Nephron progenitor cell (in vitro differentiated cells): ENCODE results near the gene PAPPA2.

Experiments used
- DNase-seq: peaks from one replicate; pipeline ENCODE4 v3.0.0; 2021
- H3K27ac Mint-ChIP-seq: 2 replicates; pipeline ENCODE4 v1.8.0; 2021; ENCODE audit warnings: mild to moderate bottlenecking, moderate library complexity, mixed read lengths
- H3K27me3 Mint-ChIP-seq: 2 replicates; pipeline ENCODE4 v1.8.0; 2021; ENCODE audit warnings: mild to moderate bottlenecking, low read depth, mixed read lengths; ENCODE audit not compliant: poor library complexity
- H3K36me3 Mint-ChIP-seq: 2 replicates; pipeline ENCODE4 v1.8.0; 2021; ENCODE audit warnings: low read depth, mixed read lengths
- H3K4me1 Mint-ChIP-seq: 2 replicates; pipeline ENCODE4 v1.8.0; 2021; ENCODE audit warnings: mixed read lengths
- H3K4me3 Mint-ChIP-seq: 2 replicates; pipeline ENCODE4 v1.8.0; 2021; ENCODE audit warnings: mild to moderate bottlenecking, moderate library complexity, mixed read lengths
- H3K9me3 Mint-ChIP-seq: 2 replicates; pipeline ENCODE4 v1.8.0; 2021; ENCODE audit warnings: mild to moderate bottlenecking, moderate library complexity, mixed read lengths
- CTCF ChIP-seq: fragments of 200-600 bp; sonication (generic); IDR thresholded peaks from 2 replicates; pipeline ENCODE4 v1.5.0; 2021; ENCODE audit warnings: antibody characterized with exemption

The PAPPA2 gene

GRCh38 chr1:176566004-176566975 is 103.3 kb downstream of the PAPPA2 start:
- TF ChIP-seq CTCF = no peak
- peaks cover 14% of the 10 kb centered on the region for H3K27me3 Mint-ChIP-seq
- H3K36me3 Mint-ChIP-seq = no peaks in the 10 kb centered on the region
- peaks cover 8% of the 10 kb centered on the region for H3K9me3 Mint-ChIP-seq
- DNase-seq = no peak
- no peak overlapping the region for H3K27ac Mint-ChIP-seq
- no peak overlapping the region for H3K4me3 Mint-ChIP-seq
- H3K4me1 Mint-ChIP-seq = peaks cover 20% of the 10 kb centered on the region

GRCh38 chr1:176567190-176567794 is 104.3 kb downstream of the PAPPA2 start:
- H3K27ac Mint-ChIP-seq = no peak overlapping the region
- peaks cover 10% of the 10 kb centered on the region for H3K27me3 Mint-ChIP-seq
- H3K36me3 Mint-ChIP-seq = no peaks in the 10 kb centered on the region
- no peak overlapping the region for H3K4me3 Mint-ChIP-seq
- no peak for DNase-seq
- TF ChIP-seq CTCF = no peak
- H3K4me1 Mint-ChIP-seq = peaks cover 22% of the 10 kb centered on the region
- peaks cover 3% of the 10 kb centered on the region for H3K9me3 Mint-ChIP-seq

- H3K27me3 Mint-ChIP-seq = peaks cover 10% of the 10 kb centered on the region
- peaks cover 25% of the 10 kb centered on the region for H3K4me1 Mint-ChIP-seq
- no peak for TF ChIP-seq CTCF
- H3K36me3 Mint-ChIP-seq = no peaks in the 10 kb centered on the region
- H3K27ac Mint-ChIP-seq = no peak overlapping the region
- DNase-seq = no peak
- H3K4me3 Mint-ChIP-seq = no peak overlapping the region
- H3K9me3 Mint-ChIP-seq = no peaks in the 10 kb centered on the region
These were observed 105.2 kb downstream of the PAPPA2 start for GRCh38 chr1:176568185-176568584.

GRCh38 chr1:176574756-176575155 is 111.8 kb downstream of the PAPPA2 start:
- no peak for DNase-seq
- peaks cover 24% of the 10 kb centered on the region for H3K4me1 Mint-ChIP-seq
- H3K9me3 Mint-ChIP-seq = no peaks in the 10 kb centered on the region
- no peak overlapping the region for H3K4me3 Mint-ChIP-seq
- TF ChIP-seq CTCF = no peak
- H3K27me3 Mint-ChIP-seq = peaks cover 14% of the 10 kb centered on the region
- no peak overlapping the region for H3K27ac Mint-ChIP-seq
- no peaks in the 10 kb centered on the region for H3K36me3 Mint-ChIP-seq

- no peak for DNase-seq
- Mint-ChIP-seq H3K27me3 (peaks cover 14% of the 10 kb centered on the region), H3K9me3 (no peaks in the 10 kb centered on the region), H3K27ac (no peak overlapping the region), H3K4me3 (no peak overlapping the region), H3K36me3 (no peaks in the 10 kb centered on the region), H3K4me1 (peaks cover 24% of the 10 kb centered on the region)
- TF ChIP-seq CTCF = no peak
These were observed 113.0 kb downstream of the PAPPA2 start for GRCh38 chr1:176575991-176576390.
